UCSD-AML1 (cell line): ENCODE results near the gene FSIP1.

Source experiments
- DNase-seq: peaks from one replicate; lab custom pipeline; 2025; ENCODE audit not compliant: unreplicated experiment; lab: John Stamatoyannopoulos, UW

The FSIP1 gene

GRCh38 chr15:39597751-39598185, 184.9 kb downstream of the FSIP1 start:
- DNase-seq, result no peak

- DNase-seq, result no peak
Observed at GRCh38 chr15:39597336-39597735, 185.3 kb downstream of the FSIP1 start.

- DNase-seq, result no peak
Observed at GRCh38 chr15:39596358-39597051, 186.1 kb downstream of the FSIP1 start.

- no peak for DNase-seq
Observed at GRCh38 chr15:39595338-39596221, 187.1 kb downstream of the FSIP1 start.

- DNase-seq, result no peak
Observed at GRCh38 chr15:39594446-39595337, 187.9 kb downstream of the FSIP1 start.

- DNase-seq, result no peak
Observed at GRCh38 chr15:39593656-39594445, 188.8 kb downstream of the FSIP1 start.

- DNase-seq, result no peak
Observed at GRCh38 chr15:39593071-39593655, 189.5 kb downstream of the FSIP1 start.

GRCh38 chr15:39592500-39592899, 190.1 kb downstream of the FSIP1 start:
- DNase-seq, result no peak

- no peak for DNase-seq
Observed at GRCh38 chr15:39591896-39592315, 190.7 kb downstream of the FSIP1 start.

- DNase-seq, result no peak
Observed at GRCh38 chr15:39591141-39591895, 191.3 kb downstream of the FSIP1 start.

- DNase-seq, result no peak
Observed at GRCh38 chr15:39589815-39590644, 192.6 kb downstream of the FSIP1 start.

- no peak for DNase-seq
Observed at GRCh38 chr15:39589193-39589814, 193.3 kb downstream of the FSIP1 start.

- no peak for DNase-seq
Observed at GRCh38 chr15:39588531-39589192, 194.0 kb downstream of the FSIP1 start.

GRCh38 chr15:39587731-39588530, 194.7 kb downstream of the FSIP1 start:
- no peak for DNase-seq

- no peak for DNase-seq
Observed at GRCh38 chr15:39587096-39587721, 195.4 kb downstream of the FSIP1 start.
